Suprapubic skin (tissue), 4 donors: ENCODE data around the gene OSBPL6.

Source experiments
- CTCF ChIP-seq, 2 donors: fragments of 200-600 bp in 1 of 2; fragments of 450-650 bp in 1 of 2; sonication (generic) in 1 of 2; IDR thresholded peaks; one replicate each; pipeline ENCODE4 v1.5.1; 2016 to 2019; ENCODE audit warnings: antibody characterized with exemption in 2 of 2, mild to moderate bottlenecking in 1 of 2, moderate library complexity in 1 of 2
- EP300 ChIP-seq: sonication (generic); formaldehyde crosslinking; IDR thresholded peaks from one replicate; pipeline ENCODE4 v1.6.1; 2017; ENCODE audit warnings: antibody characterized with exemption
- POLR2A ChIP-seq, 2 donors: fragments of 450-650 bp; IDR thresholded peaks; one replicate each; pipeline ENCODE4 v1.6.1; 2017; ENCODE audit warnings: antibody characterized with exemption in 2 of 2, mild to moderate bottlenecking in 2 of 2, moderate library complexity in 2 of 2
- POLR2AphosphoS5 ChIP-seq, 3 donors: sonication (generic); formaldehyde crosslinking; IDR thresholded peaks; one replicate each; pipeline ENCODE4 v1.6.1; 2017; ENCODE audit warnings: antibody characterized with exemption in 3 of 3

GRCh38 chr2:178271629-178272333 is 77.5 kb downstream of the OSBPL6 start:
- TF ChIP-seq CTCF (IDR thresholded peaks at IDR 0.05) (no peak), POLR2A (IDR thresholded peaks at IDR 0.05) (no peak), POLR2AphosphoS5 (IDR thresholded peaks at IDR 0.05) (no peak), EP300 (no peak)
